NCI-H774 (cell line): ENCODE measurements around the gene CD53.
"Not testable (repeated sequence)": the region's sequence is repeated elsewhere in the genome, so short reads cannot be mapped to it uniquely, and the experiment has no call there.

Experiments used
- DNase-seq: peaks from one replicate; lab custom pipeline; 2025; lab: John Stamatoyannopoulos, UW

CD53 gene, protein sequence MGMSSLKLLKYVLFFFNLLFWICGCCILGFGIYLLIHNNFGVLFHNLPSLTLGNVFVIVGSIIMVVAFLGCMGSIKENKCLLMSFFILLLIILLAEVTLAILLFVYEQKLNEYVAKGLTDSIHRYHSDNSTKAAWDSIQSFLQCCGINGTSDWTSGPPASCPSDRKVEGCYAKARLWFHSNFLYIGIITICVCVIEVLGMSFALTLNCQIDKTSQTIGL

DNA sequence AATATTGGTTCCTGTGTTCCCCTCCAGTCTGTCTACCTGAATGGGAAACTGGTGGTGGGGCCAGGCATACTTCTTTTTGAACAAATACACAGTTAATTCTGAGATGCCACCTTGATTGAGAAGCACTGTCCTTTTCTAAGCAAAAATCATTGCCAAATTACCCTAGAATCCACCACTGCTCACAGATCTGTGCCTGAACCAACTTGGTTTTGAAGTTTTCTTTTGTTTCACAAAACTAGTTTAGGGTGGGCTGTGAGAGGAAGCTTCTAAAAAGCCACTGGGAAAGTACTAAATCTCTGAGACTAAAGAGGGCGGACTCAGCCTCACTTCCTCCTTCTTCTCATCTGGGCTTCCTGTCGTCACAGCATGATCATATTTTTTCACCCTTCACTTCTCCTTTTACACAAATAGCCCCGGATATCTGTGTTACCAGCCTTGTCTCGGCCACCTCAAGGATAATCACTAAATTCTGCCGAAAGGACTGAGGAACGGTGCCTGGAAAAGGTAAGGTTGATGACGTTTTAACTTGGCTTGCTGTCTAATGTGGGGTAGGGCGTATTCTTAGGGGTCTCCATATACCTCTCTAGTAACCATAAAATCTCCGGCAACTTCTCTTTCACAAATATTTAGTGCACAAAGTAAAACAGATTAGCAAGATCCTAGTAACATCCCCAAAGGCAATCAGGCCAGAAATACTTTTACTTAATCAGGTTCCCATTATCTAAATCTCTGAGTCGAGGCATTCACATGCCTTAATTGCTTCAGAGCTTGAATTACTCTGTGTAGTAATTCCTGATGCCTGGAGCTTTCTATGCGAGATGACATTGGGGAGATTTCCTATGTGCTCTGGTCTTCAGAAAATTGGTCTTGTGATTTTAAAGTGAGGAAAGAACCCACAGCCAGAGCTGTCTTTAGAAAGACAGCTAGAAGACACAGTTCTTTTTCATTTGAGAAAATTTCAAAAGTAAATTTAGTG, at the start of gene CD53:
CD53 (plus strand) TSS at position 404 of the 976 bp plus-strand sequence. CDS start 18,261 bp downstream, outside the sequence.
- DNase-seq, result no peak

DNA sequence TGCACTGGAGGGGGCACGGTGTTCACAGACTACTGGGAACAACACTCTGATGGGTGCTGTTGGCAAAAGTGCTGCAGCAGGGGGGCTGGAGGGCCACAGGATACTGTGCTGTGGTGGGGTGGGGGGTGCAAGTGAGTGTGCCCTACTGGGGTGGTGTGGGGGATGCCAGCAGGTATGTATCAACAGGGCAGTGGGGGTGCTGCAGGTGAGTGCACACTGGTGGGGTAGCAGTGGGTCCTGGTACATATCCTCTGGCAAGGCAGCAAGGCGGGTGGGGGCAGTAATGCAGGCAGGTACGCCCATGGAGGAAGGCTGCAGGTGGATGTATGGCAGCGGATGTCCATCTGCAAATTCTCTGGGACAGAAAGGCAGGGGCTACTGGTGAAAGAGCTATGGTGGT, 48.8 kb upstream of the CD53 start:
- no peak for DNase-seq

DNA sequence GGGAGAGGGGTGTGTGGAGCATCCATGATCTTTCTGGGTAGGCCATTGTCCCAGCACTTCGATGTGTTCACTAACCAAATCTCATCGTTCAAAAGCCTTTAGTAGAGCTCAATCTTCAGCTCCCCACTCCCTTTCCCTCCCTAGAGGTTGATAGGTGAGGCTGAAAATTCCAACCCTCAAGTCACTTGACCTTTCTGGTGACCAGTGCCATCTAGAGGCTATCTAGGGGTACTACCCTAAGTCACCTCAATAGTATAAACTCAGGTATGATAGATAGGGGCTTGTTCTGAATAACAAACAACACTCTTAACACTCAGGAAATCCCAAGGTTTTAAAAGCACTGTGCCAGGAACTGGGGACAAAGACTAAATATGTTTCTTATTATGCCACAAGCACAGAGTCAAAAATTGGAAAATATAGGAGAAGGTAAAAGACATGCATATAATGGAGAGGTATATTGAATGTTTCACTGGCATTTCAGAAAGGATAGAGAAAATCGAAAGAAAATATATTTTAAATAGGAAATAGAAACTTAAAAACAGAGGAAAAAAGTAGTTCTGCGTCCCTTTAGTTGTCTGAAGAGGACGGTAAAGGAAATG, 42.9 kb upstream of the CD53 start:
- peak; percentile 14 for DNase-seq

DNA sequence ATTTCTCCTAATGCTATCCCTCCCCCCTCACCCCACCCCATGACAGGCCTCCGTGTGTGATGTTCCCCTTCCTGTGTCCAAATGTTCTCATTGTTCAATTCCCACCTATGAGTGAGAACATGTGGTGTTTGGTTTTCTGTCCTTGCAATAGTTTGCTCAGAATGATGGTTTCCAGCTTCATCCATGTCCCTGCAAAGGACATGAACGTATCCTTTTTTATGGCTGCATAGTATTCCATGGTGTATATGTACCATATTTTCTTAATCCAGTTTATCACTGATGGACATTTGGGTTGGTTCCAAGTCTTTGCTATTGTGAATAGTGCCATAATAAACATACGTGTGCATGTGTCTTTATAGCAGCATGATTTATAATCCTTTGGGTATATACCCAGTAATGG, 39.2 kb upstream of the CD53 start:
- DNase-seq, result not testable (repeated sequence)

DNA sequence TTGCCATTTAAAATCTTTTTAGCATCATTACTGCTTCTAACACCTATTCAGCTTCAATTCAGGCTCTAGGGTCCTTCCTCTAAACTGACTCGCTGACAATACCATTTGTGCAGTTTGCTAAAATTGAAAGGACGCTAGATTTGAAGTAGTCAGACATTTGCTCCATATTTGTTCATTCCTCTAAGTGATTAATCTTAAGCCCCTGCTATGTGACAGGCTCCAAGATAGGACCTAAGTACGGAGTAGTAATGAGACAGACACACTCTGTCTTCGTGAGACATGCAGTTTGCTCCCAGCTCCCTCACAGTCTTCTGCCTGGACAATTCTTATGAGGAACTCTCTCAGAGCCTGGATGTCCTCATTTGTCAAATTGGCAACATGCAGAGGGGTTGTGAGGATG, 26.1 kb upstream of the CD53 start:
- no peak for DNase-seq

DNA sequence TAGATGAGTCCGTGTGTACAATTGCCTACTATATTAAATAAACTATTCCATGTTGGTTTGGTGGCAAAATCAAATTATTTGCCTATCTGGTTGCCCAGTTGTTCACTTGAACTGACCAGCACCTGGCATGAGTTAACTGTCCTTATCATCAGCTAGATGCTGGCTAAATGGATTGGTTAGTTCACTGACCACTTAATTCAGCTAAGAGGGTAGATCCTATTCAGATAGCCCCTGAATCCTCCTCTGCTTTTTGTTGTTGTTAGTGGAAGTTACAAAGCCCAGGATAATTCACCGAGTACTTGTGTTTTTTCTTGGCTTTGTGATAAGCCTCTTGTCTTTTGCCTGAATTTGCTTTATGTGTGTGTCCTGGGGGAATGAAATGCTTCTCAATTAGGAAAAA, 22.8 kb upstream of the CD53 start:
- no peak for DNase-seq

DNA sequence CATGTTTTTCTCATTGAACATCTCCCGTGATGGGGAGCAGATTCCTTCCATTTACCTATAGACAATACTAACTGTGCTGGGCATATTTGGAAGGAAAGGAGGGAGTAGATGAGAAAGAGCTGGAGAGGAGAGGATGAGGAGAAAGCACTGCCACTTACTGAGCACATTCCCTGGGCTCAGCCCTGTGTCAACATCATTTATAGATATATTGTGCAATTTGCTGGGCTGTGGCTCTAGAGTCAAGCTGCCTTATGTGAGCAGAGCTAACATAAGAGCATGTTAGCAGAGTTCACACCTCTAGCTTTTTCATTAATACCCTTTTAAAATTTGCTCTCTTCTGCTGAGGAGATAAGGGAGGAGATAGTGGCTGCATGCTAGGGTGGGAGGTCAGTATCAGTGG, 22.3 kb upstream of the CD53 start:
- no peak for DNase-seq

DNA sequence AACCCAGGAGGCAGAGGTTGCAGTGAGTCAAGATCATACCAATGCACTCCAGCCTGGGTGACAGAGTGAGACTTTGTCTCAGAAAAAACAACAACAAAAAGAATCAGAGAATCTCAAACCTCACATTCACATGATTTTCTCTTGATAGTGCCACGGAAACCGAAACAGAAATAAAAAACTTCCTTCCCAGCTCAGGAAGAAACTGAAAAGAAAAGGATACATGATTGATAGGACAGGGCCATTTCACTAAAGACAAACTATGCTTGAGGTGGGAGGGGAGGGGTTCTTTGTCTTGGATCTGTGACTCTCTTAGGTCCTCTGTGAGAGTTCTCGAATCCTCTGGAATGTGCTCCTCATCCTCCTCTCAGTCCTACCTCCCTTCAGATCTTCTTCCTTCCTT, 19.8 kb upstream of the CD53 start:
- no peak for DNase-seq

DNA sequence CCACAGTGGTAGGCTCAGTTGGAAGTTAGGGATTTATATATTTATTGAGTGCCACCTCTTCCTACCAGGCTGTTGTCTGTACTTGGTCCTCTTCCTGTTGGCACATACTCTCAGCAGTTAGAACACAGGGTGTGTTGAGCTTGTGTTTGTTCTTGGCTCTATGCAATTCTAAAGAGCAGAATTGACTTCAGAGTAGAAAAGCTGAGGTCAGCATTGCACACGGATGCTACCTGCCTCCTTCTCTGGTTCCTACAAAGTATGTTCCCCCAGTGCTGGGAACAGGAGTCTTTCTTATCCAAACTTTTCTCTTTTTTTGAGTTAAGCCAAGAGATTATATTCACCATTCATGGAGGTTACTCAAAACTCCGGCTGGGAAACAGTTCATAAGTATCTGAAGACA, 16.5 kb upstream of the CD53 start:
- no peak for DNase-seq

DNA sequence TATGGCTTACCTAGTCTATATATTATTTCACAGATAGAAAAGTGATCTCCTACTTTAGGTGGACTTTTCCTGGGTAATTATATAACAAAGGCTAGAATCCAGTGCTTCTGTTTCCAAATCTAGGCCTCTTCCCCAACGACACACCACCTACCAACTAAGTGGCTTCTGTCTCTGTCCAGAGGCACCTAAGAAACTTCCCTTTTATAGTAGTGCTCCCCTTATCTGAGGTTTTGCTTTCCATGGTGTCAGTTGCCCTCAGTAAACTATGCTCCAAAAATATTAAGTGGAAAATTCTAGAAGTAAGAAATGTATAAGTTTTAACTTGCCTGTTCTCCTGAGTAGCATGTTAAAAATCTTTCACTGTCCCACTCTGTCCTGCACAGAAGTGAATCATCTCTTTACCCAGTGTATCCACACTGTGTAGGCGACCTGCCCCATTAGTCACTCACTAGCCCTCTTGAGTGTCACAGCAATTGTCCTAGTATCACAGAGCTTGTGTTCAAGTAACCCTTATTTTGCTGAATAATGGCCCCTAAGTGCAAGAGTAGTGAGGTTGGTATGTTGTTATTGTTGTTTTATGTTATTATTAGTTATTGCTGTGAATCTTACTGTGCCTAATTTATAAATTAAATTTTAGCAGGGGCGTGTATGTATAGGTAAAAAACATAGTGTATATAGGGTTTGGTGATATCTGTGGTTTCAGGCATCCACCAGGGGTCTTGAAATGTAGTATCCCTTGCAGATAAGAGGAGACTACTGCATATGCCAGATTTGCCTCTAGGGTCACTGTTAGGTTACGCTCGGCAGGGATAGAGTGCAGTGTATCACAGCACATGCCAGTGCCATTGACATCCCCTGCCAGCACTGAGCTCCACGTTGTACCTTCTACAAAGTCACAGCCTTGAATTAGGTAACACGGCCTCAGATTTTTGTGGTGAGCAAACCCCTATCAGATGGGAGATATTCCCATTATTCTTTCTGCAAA, 14.7 kb upstream of the CD53 start:
- DNase-seq, result no peak

DNA sequence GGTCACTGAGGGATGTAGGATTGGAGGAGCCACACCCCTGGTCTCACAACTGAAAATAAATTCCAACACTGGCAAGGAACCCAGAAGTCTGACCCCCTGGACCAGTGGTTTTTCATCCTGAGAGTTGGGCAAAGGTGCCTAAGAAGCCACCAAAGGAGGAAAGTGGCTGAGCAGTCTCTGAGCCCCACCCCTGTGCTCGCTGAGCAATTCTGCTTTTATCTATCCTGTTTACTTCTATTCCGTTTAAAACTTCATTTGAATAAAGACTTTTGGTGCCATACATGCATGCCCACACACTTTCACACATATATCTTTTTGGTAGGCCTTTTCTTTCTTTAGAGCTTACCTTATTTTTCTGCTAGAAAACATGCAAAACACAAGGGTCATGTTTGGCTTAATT, 13.9 kb upstream of the CD53 start:
- no peak for DNase-seq

DNA sequence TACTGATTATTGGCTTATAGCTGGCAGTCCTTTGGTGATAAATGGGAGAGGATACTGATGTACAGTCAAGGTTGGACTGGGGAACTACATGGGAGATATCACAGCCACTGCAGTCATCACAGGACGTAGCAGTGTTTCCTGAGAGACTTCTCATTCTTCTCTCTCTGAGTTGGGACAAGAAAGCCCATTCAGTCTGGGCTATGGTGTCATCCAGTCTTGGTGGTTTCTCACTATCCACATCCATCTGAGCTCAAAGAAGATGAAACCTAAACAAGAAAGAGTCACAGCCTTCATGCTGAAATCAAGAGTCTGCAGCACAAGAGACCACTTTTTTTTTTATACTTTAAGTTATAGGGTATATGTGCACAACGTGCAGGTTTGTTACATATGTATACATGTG, 12.8 kb upstream of the CD53 start:
- DNase-seq, result no peak

DNA sequence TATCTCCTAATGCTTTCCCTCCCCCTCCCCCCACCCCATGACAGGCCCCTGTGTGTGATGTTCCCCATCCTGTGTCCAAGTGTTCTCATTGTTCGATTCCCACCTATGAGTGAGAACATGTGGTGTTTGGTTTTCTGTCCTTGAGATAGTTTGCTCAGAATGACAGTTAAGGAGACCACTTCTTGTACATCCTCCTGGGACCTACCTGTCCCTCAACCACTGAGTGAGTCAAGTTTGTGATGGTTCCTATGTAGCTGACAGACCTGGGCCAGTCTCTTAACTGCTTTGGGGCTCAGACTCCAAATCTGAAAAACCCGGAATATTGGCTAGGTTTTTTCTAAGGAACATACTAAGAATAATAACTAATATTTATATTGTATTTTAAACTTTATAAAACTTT, 12.3 kb upstream of the CD53 start:
- DNase-seq, result not testable (repeated sequence)

DNA sequence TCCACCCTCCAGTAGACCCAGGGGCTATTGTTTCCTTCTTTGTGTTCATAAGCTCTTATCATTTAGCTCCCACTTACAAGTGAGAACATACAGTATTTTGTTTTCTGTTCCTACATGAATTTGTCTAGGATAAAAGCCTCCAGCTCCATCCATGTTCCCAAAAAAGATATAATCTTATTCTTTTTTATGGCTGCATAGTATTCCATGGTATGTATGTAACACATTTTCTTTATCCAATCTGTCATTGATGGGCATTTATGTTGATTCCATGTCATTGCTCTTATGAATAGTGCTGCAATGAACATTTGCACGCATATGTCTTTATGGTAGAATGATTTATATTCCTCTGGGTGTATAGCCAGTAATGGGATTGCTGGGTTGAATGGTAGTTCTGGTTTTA, 11.0 kb upstream of the CD53 start:
- not testable (repeated sequence) for DNase-seq

DNA sequence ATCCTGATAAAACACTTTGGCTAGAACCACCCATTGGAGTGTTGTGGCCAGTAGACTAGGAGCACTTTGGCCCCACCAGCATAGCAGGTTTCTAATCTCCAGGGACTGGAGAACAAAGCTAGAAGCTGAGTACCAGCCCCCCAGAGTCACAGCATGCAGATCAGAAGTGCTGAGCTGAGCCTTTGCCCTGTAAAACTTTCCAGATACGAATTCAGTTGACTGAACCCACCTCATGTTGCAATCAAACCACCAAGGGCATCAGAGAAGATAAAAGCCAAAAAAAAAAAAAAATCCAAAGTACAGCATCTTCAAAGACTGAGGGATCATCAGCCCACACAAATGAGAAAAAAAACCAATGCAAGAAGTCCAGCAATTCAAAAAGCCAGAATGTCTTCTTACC, 8.7 kb upstream of the CD53 start:
- no peak for DNase-seq

DNA sequence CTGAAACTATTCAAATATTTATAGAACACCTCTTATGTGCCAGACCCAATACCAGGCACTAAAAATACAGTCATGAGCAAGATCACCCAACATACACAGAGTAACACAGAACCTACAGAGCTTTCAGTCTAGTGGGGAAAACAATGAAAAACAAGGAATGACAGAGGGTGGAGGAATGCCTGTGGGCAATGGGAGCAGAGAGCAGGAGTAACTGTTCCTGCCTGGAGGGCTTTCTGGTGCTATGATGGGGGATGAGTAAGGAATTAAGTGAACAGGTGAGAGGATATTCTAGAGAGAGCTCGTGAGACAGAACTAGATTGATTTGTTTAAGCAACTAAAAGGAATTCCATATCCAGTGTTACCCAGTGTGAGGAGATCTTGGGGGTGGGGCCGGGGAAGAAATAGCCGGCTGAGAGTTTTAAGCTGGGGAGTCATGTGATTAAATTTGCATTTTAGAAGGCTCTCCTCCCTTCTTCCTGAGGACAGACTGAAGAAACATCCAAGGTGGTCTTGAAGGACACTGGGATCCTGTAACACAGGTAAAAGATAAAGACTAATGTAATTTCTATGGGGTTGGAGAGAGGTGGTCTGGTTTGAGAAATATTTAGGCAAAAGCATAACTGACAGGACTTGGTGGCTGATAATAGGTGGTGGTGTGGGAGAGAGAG, 2.1 kb upstream of the CD53 start:
- no peak for DNase-seq

DNA sequence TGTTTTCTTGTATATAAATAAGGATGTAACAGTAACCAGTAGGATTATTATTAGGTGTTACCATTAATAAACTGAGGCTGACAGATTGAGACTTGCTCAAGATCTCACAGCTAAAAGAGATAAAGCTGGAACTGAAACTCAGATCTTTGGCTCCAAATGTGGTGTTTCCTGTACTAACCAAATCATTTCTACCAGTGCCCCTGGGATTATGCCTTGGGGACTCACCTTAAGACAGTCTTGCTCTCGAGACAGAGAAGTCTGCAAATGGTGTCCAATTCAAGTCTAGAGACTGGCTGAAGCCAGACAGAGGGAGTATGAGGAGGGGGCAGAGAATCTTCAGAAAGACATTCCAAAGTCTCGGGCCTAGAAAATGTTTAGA, 593 bp upstream of the CD53 start:
- DNase-seq, result no peak

DNA sequence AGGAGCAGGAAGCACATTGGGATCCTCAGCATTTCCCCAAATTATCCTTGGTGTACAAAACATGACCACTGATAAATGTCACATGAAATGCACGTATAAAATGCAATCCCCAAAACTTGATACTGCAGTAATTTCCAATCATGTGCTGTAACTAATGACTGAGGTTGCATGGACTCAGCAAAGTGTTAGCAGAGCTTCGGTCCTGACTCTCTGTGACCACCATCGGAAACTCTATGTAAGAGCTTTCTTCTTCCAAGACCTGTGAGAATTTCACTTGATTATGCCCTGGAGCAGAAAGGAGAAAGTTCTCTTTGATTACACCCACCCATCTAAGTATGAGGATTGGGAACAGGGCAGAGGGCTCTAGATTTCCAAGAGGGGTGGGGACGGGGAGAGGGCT, 908 bp downstream of the CD53 start:
- no peak for DNase-seq

DNA sequence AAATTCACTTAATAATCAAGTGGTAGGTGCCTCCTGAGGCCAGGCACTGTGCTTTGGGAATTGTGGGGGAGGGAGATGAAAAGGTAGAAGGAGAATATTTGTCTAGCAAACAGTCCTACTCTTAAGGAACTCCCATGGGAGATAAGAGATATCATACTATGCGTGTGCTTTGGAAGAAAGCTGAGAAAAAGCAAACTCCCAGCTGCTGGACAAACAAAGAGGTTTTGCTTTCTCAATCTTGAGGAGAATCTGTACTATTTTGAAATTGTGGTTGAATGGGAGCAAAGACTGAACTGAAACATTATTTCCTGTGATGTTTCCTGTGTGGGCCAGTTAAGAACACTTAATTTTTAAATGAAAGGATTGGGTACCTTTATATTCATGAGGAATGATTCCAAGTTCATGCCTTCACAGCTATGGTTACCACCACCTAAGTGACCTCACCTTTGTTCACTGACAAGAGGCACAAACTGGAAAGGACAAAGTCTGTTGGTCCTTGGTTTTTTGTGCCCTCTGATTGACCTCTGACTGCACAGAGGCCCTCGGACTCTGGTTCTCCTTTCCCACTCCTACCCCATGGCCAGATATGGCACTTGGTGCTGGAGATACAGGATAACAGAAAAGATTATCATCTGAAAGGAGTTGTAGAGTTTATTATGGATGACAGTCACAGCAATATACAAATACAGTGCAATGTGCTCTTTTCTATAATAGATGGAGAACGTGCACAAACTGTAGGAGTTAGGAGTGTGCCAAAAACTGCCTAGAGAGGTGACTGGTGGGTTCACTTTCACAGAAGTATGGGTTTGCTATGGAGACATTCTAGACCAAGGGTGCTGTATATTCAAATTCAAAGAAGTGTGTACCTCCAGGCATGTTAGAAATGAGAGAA, 1.6 kb downstream of the CD53 start:
- DNase-seq, result no peak

DNA sequence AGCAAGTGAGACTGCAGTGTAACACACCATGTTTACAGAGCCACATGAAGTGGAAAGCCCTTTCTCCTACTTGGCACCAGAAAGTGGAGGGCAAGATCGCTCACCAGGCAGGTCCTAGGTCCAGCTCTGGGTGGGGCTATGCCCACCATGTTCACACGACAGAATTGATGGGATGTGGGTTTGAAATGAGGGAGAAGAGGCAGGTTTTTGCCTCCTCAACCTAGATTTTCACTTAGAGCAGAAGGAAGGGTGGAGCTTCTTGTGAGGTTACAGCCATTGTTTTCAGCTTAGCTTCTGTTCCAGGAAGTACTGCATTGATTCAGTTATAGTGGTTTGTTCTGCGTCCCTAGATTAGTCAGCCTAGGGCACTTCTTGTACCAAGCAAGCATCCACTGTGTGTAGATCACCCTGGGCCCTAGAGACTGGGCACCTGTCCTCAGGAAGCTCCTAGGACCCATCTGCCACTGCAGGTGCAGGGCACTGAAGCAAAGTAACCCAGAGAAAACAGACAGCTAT, 2.3 kb downstream of the CD53 start:
- DNase-seq, result no peak
